Stimulated activated naive B cell treated with anti-CD40 and anti-IgM and Interleukin-4, amounts not matched to agents 10 μg/mL and 1 μg/mL and 100 μg/mL, for 72 hours (primary cell): ENCODE data around the gene CELA2B.
"Not testable (repeated sequence)": the region's sequence is repeated elsewhere in the genome, so short reads cannot be mapped to it uniquely, and the experiment has no call there.

Experiments
- ATAC-seq, 2 donors: fragments of 150-1000 bp; cut with Tn5 transposase; replicated peaks; 2 replicates each; pipeline ENCODE4 v1.10.0; 2021; ENCODE audit warnings: moderate library complexity in 1 of 2
- DNase-seq: peaks from one replicate; pipeline ENCODE4 v3.0.0; 2021
- H3K27ac Mint-ChIP-seq: one replicate; pipeline ENCODE4 v1.8.0; 2022; ENCODE audit warnings: mild to moderate bottlenecking, mixed read lengths
- H3K27me3 Mint-ChIP-seq, 2 donors: one replicate each; pipeline ENCODE4 v1.8.0; 2022; ENCODE audit warnings: mixed read lengths in 2 of 2
- H3K36me3 Mint-ChIP-seq, 2 donors: one replicate each; pipeline ENCODE4 v1.8.0; 2022; ENCODE audit warnings: mixed read lengths in 2 of 2, mild to moderate bottlenecking in 1 of 2
- H3K4me1 Mint-ChIP-seq, 2 donors: one replicate each; pipeline ENCODE4 v1.8.0; 2022; ENCODE audit warnings: mixed read lengths in 2 of 2, mild to moderate bottlenecking in 1 of 2
- H3K4me3 Mint-ChIP-seq, 2 donors: one replicate each; pipeline ENCODE4 v1.8.0; 2022; ENCODE audit warnings: mild to moderate bottlenecking in 2 of 2, mixed read lengths in 2 of 2, moderate library complexity in 1 of 2
- H3K9me3 Mint-ChIP-seq, 2 donors: one replicate each; pipeline ENCODE4 v1.8.0; 2022; ENCODE audit warnings: mixed read lengths in 2 of 2, mild to moderate bottlenecking in 1 of 2

Gene CELA2B

GRCh38 chr1:15452866-15453571 lies 22.9 kb upstream of the CELA2B start:
- Mint-ChIP-seq H3K4me1 (no peaks in the 10 kb centered on the region), H3K27me3 (peaks cover 6 to 19% of the 10 kb centered on the region in 2 donors), H3K9me3 (no peaks in the 10 kb centered on the region), H3K27ac (no peak overlapping the region), H3K4me3 (no peak overlapping the region), H3K36me3 (no peaks in the 10 kb centered on the region)
- DNase-seq (no peak), ATAC-seq (no peak)

- H3K27me3 Mint-ChIP-seq: peaks cover 6 to 19% of the 10 kb centered on the region in 2 donors
- no peaks in the 10 kb centered on the region for H3K36me3 Mint-ChIP-seq
- no peak overlapping the region for H3K27ac Mint-ChIP-seq
- DNase-seq (no peak), ATAC-seq (no peak)
- H3K4me3 Mint-ChIP-seq: no peak overlapping the region
- no peaks in the 10 kb centered on the region for H3K9me3 Mint-ChIP-seq
- no peaks in the 10 kb centered on the region for H3K4me1 Mint-ChIP-seq
Observed at GRCh38 chr1:15453734-15454133, 22.2 kb upstream of the CELA2B start.

GRCh38 chr1:15454256-15454655 lies 21.6 kb upstream of the CELA2B start:
- DNase-seq: no peak
- ATAC-seq: no peak
- no peaks in the 10 kb centered on the region for H3K9me3 Mint-ChIP-seq
- peaks cover 6 to 22% of the 10 kb centered on the region in 2 donors for H3K27me3 Mint-ChIP-seq
- H3K36me3 Mint-ChIP-seq: no peaks in the 10 kb centered on the region
- no peak overlapping the region for H3K4me3 Mint-ChIP-seq
- H3K27ac Mint-ChIP-seq: no peak overlapping the region
- H3K4me1 Mint-ChIP-seq: no peaks in the 10 kb centered on the region

- H3K27ac Mint-ChIP-seq: no peak overlapping the region
- no peaks in the 10 kb centered on the region for H3K36me3 Mint-ChIP-seq
- H3K4me3 Mint-ChIP-seq: no peak overlapping the region
- H3K4me1 Mint-ChIP-seq: peaks cover 4 to 8% of the 10 kb centered on the region in 2 donors
- H3K9me3 Mint-ChIP-seq: no peaks in the 10 kb centered on the region
- H3K27me3 Mint-ChIP-seq: peaks cover 6 to 25% of the 10 kb centered on the region in 2 donors
- no peak for DNase-seq
- ATAC-seq: no peak
Observed at GRCh38 chr1:15455522-15455921, 20.4 kb upstream of the CELA2B start.

GRCh38 chr1:15456313-15456954 lies 19.5 kb upstream of the CELA2B start, which contains the start of gene CELA2A:
Gene CELA2A, plus strand, starts transcription at chr1:15456732. Its CDS starts 22 bp downstream, at chr1:15456754.
- H3K36me3 Mint-ChIP-seq: no peaks in the 10 kb centered on the region
- no peak for DNase-seq
- H3K27ac Mint-ChIP-seq: no peak within 1 kb of the TSS
- ATAC-seq: no peak
- H3K9me3 Mint-ChIP-seq: no peaks in the 10 kb centered on the region
- H3K27me3 Mint-ChIP-seq: peaks cover 6 to 27% of the 10 kb centered on the region in 2 donors
- H3K4me1 Mint-ChIP-seq: peaks cover 4 to 9% of the 10 kb centered on the region in 2 donors
- no peak within 1 kb of the TSS for H3K4me3 Mint-ChIP-seq

- Mint-ChIP-seq H3K4me3 (no peak overlapping the region), H3K36me3 (no peaks in the 10 kb centered on the region), H3K27ac (no peak overlapping the region), H3K4me1 (peaks cover 4 to 9% of the 10 kb centered on the region in 2 donors), H3K27me3 (peaks cover 6 to 29% of the 10 kb centered on the region in 2 donors), H3K9me3 (no peaks in the 10 kb centered on the region)
- DNase-seq (no peak), ATAC-seq (no peak)
Observed at GRCh38 chr1:15457585-15457984, 18.3 kb upstream of the CELA2B start.

- not testable (repeated sequence) for H3K4me1 Mint-ChIP-seq, ATAC-seq, H3K9me3 Mint-ChIP-seq, DNase-seq, H3K36me3 Mint-ChIP-seq, H3K27ac Mint-ChIP-seq, H3K4me3 Mint-ChIP-seq
- H3K27me3 Mint-ChIP-seq: peaks cover 6 to 29% of the 10 kb centered on the region in 2 donors
Observed at GRCh38 chr1:15458388-15458787, 17.5 kb upstream of the CELA2B start.

GRCh38 chr1:15459771-15460707 lies 15.9 kb upstream of the CELA2B start:
- peaks cover 6 to 29% of the 10 kb centered on the region in 2 donors for H3K27me3 Mint-ChIP-seq
- no peak overlapping the region for H3K4me3 Mint-ChIP-seq
- ATAC-seq (peak; percentile 54 to 72), DNase-seq (no peak)
- peaks cover 4 to 9% of the 10 kb centered on the region in 2 donors for H3K4me1 Mint-ChIP-seq
- no peaks in the 10 kb centered on the region for H3K36me3 Mint-ChIP-seq
- H3K9me3 Mint-ChIP-seq: no peaks in the 10 kb centered on the region
- no peak overlapping the region for H3K27ac Mint-ChIP-seq

- H3K36me3 Mint-ChIP-seq: no peaks in the 10 kb centered on the region
- peaks cover 6 to 26% of the 10 kb centered on the region in 2 donors for H3K27me3 Mint-ChIP-seq
- H3K4me1 Mint-ChIP-seq: peaks cover 4 to 9% of the 10 kb centered on the region in 2 donors
- no peak overlapping the region for H3K4me3 Mint-ChIP-seq
- H3K27ac Mint-ChIP-seq: no peak overlapping the region
- no peak for DNase-seq
- no peaks in the 10 kb centered on the region for H3K9me3 Mint-ChIP-seq
- ATAC-seq: no peak
Observed at GRCh38 chr1:15460708-15461095, 15.2 kb upstream of the CELA2B start.

GRCh38 chr1:15463064-15463800 lies 12.7 kb upstream of the CELA2B start:
- H3K27me3 Mint-ChIP-seq: peaks cover 4 to 16% of the 10 kb centered on the region in 2 donors
- H3K27ac Mint-ChIP-seq, H3K4me1 Mint-ChIP-seq, H3K9me3 Mint-ChIP-seq, H3K4me3 Mint-ChIP-seq, H3K36me3 Mint-ChIP-seq, ATAC-seq, DNase-seq: not testable (repeated sequence)

- peaks cover 4 to 16% of the 10 kb centered on the region in 2 donors for H3K27me3 Mint-ChIP-seq
- H3K9me3 Mint-ChIP-seq, H3K4me1 Mint-ChIP-seq, DNase-seq, H3K4me3 Mint-ChIP-seq, H3K27ac Mint-ChIP-seq, H3K36me3 Mint-ChIP-seq, ATAC-seq: not testable (repeated sequence)
Observed at GRCh38 chr1:15463926-15464322, 12.0 kb upstream of the CELA2B start.

- Mint-ChIP-seq H3K36me3 (no peaks in the 10 kb centered on the region), H3K27ac (no peak overlapping the region), H3K4me1 (no peaks in the 10 kb centered on the region), H3K4me3 (no peak overlapping the region), H3K27me3 (peaks cover 4 to 10% of the 10 kb centered on the region in 2 donors), H3K9me3 (no peaks in the 10 kb centered on the region)
- no peak for DNase-seq
- no peak for ATAC-seq
Observed at GRCh38 chr1:15465674-15466073, 10.2 kb upstream of the CELA2B start.

- ATAC-seq, H3K27me3 Mint-ChIP-seq, H3K4me1 Mint-ChIP-seq, H3K36me3 Mint-ChIP-seq, H3K9me3 Mint-ChIP-seq, H3K4me3 Mint-ChIP-seq, H3K27ac Mint-ChIP-seq, DNase-seq: not testable (repeated sequence)
Observed at GRCh38 chr1:15466955-15467625, 8.8 kb upstream of the CELA2B start.
